NCI-H2029 (cell line): ENCODE results near the gene EPHB3.

Source experiments
- DNase-seq: peaks from one replicate; lab custom pipeline; 2025; lab: John Stamatoyannopoulos, UW

EPHB3 gene

GRCh38 chr3:184543843-184544512 is 17.6 kb upstream of the EPHB3 start:
- DNase-seq, result peak; percentile 85

GRCh38 chr3:184544513-184544861 is 17.1 kb upstream of the EPHB3 start:
- DNase-seq, result no peak

GRCh38 chr3:184545769-184546168 is 15.8 kb upstream of the EPHB3 start:
- DNase-seq, result no peak

GRCh38 chr3:184546252-184546651 is 15.3 kb upstream of the EPHB3 start:
- no peak for DNase-seq

- DNase-seq, result peak; percentile 74
Measured at GRCh38 chr3:184549796-184550577, 11.6 kb upstream of the EPHB3 start.

GRCh38 chr3:184551103-184551502 is 10.5 kb upstream of the EPHB3 start:
- no peak for DNase-seq

GRCh38 chr3:184551614-184552256 is 9.8 kb upstream of the EPHB3 start:
- DNase-seq, result no peak

- no peak for DNase-seq
Measured at GRCh38 chr3:184552296-184552695, 9.3 kb upstream of the EPHB3 start.

- DNase-seq, result no peak
Measured at GRCh38 chr3:184552863-184553262, 8.7 kb upstream of the EPHB3 start.

GRCh38 chr3:184553385-184553784 is 8.2 kb upstream of the EPHB3 start:
- no peak for DNase-seq

GRCh38 chr3:184554461-184554860 is 7.1 kb upstream of the EPHB3 start:
- DNase-seq, result no peak

GRCh38 chr3:184556582-184557347 is 4.8 kb upstream of the EPHB3 start:
- DNase-seq, result no peak

GRCh38 chr3:184557348-184557950 is 4.1 kb upstream of the EPHB3 start:
- no peak for DNase-seq

GRCh38 chr3:184558726-184559125 is 2.9 kb upstream of the EPHB3 start:
- DNase-seq, result no peak

- peak; percentile 95 for DNase-seq
Measured at GRCh38 chr3:184559336-184559735, 2.2 kb upstream of the EPHB3 start.

- no peak for DNase-seq
Measured at GRCh38 chr3:184560531-184560930, 1.1 kb upstream of the EPHB3 start.

- DNase-seq, result peak; percentile 21
Measured at GRCh38 chr3:184561913-184562877, 610 bp downstream of the EPHB3 start.

GRCh38 chr3:184562878-184563560 is 1.4 kb downstream of the EPHB3 start:
- no peak for DNase-seq

- DNase-seq, result no peak
Measured at GRCh38 chr3:184563561-184563925, 2.0 kb downstream of the EPHB3 start.

- DNase-seq, result no peak
Measured at GRCh38 chr3:184563941-184564684, 2.5 kb downstream of the EPHB3 start.
